GM15510 (cell line): ENCODE measurements around the gene PLXNC1.

Experiments
- POLR2A ChIP-seq: IDR thresholded peaks from 3 replicates; pipeline ENCODE4 v1.6.1; 2011; ENCODE audit warnings: borderline replicate concordance; ENCODE audit not compliant: insufficient read length; ENCODE audit errors: extremely low read depth

PLXNC1 gene

DNA sequence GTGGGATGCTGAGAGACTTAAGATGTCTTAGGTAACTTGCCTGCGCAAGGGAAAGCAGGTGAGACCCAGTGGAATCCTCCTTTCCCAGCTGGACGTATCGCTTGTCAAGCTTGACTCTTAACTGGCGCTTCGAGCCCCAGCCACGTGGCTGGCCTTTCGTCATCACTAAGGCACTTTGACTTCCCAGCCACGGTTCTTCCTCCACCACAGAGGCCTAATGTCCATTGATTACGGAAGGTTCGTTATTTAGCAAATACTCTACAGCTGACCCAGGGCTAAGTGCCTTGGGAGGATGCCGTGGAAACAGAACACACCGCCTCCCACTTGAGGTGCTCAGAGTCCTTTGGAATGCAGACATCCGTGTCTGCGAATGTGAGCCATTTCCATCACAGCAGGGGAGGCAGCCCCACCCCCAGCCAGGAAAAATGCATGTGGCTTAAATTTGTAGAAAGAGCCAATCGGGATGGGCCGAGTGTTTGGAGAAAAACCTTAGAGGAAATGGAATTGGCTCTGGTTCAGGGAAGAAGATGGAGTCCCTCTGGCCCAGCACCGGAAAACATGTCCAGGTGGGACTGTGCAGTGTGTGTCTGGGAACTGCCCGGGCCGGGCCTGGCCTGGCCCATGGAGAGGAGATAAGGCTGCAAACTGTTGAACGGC lies 115.7 kb downstream of the PLXNC1 start:
- no peak for TF ChIP-seq POLR2A

DNA sequence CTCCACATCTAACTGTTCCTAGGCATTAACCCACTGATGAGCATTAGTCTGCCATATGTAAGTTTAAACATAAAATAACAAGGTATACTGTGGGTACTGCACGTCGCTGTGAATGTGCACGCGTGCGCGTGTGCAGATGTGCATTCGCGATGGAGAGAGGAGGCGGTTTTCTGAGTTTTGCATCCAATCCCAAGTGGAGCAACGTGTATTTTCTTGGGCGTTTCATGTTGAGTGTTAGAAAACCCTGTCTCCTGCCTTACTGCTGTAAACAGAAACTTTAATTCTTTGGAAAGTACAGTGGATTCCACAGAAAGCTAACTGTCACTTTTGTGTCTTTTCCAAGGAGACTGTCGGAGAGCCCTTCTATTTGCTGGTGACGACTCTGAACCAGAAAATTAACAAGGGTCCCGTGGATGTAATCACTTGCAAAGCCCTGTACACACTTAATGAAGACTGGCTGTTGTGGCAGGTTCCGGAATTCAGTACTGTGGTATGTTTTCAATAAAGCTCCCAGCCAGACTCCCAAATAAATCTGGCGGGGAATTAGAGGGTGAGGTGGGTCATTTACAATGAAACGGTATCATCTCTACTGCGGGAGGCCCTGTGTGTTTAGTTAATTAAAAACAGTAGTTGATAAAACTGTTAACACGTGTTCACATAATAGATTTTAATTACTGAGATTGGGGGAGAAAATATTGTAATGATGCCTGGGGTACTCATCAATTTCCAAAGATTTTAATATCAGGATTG lies 116.5 kb downstream of the PLXNC1 start:
- no peak for TF ChIP-seq POLR2A

DNA sequence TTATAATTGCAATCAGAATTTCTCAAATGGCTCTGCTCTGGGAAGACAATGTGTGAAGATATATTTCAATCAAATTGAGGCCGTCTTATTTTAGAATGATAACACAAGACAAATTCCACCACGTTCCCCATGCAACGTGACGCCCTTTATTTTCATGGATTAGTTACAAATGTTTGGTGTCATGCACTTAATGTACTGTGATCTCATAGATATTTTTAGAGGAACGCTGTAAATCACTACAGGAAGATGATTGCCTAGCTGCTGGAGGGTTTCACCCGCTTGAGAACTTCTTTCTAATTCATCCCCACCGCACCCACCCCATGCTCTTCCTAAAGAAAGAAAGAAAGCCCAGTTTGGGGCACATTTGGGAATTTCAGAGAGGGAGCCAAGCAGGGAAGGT lies 117.2 kb downstream of the PLXNC1 start:
- no peak for TF ChIP-seq POLR2A

DNA sequence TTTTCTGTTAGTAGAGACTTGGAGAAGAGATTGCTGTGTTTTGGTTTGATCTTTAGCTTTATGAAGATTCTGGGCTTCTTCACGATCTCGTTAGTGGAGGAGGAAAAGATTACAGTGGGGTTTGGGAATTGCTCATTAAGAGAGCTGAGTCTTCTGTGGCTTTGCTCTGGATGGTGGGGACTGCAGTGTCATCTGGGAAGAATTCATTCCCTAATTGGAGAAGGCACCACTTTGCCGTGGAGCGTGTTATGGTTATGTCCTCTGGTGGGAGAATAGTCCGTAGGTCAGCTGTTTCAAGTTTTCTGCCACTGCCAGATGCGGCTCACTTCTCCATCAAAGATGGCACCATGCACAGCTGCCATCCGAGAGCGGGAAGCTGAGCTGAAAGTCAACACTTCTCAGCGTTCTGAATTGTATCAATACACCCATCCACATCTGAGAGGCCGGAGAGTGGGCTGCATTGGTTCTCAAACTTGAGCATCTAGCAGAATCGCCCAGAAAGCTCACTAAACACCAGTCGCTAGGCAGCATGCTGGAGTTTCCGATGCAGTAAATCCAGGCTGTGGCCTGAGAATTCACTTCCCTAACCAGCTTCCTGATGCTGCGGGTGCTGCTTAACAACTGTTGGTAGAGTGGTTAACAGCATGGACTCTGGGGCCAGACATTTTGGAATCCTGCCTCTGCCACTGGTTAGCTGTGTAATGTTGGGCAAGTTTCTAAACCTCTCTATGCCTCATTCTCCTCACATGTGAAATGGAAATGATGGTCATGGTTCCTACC lies 117.8 kb downstream of the PLXNC1 start:
- TF ChIP-seq POLR2A, result no peak

DNA sequence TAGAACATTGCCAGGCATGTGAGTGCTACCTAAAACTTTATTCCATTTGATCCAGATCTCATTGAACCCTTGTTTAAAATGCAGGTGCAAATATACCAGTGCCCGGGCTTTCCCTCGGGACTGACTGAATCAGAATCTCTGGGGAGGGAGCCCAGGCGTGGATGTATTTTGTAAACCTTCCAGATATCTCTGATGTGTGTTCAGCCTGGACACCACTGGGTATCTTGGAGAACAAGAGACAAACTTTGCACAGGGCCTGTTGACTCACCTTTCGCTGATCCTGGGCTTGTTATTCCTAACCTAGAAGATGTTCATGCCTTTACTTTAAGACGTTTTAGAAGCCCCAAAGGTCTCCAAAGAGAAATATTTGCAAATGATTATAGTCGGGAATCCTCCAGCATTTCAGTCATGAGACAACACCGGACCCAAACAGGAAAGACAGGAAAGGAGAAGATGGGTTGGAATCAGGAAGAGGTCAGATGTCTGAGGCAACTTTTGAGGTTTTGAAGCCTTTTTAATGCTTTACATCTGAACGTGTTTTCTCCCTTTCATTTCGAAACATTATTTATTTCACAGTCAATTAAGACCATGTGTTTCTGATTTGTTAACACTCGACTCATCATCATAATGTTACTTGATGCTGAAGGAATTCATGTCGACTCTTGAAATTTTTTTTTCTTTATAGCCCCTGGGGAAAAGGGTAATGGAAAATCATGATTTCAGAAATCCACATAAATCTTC lies 118.6 kb downstream of the PLXNC1 start:
- no peak for TF ChIP-seq POLR2A

DNA sequence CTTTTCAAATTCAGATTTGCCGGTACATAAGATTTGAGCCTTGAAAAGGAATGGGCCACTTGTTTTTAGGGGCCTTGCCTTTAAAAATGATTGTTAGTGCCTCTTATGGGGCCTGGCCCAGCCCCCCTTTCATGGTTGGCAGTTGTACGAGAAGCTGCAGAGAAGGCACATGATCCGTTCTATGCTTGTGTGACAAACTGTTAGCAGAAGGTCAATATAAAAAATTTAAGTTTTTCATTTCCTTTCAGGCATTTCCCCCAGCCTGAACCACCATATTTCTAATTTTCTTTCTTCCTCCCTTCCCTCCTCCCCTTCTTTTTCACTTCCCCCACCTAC lies 119.1 kb downstream of the PLXNC1 start:
- no peak for TF ChIP-seq POLR2A

DNA sequence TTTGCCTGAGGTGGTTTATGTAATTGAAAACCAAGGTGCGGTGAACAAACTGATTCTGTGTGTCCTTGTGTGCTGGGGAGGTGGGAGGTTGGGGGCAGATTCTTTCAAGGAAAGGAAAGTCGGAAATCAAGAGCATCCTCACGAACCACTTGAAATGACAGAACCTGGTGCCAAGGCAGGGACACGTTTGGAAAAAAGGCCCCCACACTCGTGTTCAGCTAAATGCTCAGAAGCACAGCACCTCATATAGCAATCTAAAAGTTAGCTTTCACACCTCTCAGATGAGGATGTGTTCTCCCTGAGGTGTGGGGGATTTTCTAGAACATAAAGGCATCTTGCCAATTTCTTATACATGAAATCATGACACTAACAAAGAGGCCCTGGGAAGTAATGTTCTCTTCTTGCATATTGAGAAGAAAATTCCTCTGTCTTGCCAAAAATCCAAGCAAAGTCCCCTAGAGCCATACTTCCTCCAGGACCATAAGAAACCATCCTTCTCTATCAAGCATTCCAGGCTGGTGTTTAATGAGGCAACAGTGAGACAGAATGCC lies 119.6 kb downstream of the PLXNC1 start:
- TF ChIP-seq POLR2A, result no peak

DNA sequence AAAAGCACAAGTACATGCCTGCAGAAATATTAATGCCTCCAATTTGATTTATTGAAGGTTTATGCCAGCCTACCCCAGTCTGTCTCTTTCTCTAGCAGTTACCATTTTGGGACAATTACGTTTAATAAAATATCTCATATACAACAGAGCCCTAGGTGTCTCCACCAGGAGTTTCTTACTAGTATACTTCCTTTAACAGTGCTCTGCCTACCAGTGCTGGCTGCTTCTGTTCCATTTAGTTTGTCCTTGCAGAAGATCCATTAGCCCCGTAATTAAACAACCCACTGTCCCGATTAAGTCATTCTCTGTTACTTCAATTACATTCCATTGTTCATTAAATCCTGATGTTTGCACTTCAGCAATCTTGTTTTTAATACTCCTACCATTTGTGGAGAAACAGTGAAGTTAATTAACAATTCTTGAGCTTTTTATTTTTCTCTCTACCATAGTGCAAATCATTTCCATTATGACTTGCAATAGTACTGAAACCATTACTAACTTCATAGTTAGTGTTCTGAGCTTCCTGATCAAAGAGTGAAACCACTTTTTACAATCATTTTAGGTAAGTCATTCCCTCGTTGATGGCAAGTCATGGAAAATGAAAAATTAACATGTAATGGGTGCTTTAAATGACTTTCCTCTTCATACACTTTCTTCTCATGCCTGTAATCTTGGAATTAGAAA lies 121.1 kb downstream of the PLXNC1 start:
- no peak for TF ChIP-seq POLR2A

DNA sequence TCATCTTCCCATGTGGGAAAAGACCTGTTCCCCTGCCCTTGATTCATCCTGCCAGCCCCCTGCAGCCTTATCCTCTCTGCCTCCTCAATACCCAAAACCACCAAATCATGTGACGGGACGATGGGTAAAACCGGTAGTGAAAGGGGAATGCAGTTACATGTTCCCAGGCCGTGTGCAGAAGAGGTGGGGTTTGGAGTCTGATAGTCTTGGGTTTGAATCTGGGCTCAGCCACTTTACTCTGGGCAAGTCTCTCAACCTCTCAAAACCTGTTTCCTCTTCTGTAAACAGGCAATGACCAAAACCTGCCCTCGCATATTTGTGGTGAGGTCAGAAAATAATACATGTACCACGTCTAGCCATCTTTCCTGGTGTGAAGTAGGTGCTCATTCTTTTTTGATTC lies 123.0 kb downstream of the PLXNC1 start:
- TF ChIP-seq POLR2A, result no peak

DNA sequence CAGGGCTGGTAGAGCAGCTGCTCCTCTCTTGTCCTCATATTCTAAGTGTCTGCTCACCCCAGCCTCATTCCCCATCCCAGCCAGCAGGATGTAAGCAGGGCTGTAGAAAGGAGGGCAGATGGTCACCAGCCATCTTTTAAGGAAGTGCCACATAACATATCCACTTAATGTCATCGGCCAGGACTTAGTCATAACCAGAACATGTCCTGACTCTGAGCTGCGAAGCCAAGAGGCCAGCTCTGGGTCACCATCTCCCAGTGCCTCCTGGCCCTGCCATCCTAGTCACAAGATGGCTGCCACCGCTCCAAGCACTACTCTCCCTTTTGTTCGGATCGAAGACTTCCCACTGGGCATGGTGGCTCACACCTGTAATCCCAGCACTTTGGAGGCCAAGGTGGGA lies 123.9 kb downstream of the PLXNC1 start:
- TF ChIP-seq POLR2A, result no peak

DNA sequence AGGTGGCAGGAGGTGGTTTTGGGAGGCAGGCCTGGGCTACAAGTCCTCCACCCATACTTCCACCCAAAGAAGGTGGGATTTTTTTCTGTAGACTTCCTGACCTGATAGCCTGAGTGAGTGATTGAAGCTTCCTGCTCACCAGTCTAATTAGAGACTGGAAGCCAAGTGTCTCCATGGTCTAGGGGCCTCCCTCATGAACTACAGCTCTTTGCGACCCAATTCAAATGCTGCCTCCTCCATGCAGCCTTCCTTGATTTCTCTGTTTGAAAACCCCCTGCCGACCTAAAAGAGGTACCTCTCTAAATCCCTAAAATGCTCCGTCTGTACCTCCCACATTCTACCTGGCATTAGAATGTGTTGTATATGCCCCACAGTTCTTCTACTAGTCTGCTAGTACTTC lies 124.9 kb downstream of the PLXNC1 start:
- TF ChIP-seq POLR2A, result no peak

DNA sequence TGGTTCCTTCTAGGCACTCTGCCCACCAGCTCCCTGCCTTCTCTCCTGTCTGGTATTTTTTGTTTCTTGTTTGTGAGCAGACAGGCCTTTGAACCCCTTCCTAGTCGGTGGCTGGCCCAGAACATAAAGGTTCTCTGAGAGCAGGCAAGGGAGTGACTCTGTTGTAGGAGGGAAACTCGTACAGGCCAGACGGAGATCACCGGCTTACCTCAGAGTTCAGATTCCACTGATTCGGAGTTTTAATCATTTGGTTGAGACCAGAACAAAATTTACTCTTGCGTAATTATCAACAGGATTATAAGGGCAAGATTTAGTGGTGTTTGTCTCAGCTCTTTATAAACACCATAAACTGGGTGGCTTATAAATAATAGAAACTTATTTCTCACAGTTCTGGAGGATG lies 128.3 kb downstream of the PLXNC1 start:
- no peak for TF ChIP-seq POLR2A

DNA sequence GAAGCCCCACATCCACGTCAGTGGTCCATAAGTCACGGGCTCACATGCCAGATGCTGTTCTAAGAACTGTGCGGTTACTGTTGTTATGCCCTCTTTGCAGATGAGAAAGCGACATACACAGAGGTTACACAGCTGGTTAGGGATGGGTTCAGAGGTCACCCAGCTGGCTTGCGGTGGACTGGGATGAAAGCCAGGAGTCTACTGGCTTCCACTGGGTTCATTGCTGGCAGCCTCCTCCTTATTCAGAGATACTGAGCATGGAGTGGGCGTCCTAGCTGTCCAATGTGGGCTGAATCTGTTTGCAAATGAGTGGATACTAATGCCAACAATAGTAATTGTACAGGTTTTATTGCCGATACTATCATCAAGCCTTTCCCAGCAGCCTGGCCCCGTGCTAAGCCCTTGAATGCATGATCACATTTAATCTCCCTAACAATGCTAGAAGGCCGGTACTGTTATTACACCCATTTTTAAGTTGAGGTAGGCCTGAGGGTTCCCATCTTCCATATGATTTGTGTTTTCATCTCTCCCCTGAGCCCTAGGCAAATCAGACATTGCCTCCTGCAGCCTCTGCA lies 129.1 kb downstream of the PLXNC1 start:
- no peak for TF ChIP-seq POLR2A

DNA sequence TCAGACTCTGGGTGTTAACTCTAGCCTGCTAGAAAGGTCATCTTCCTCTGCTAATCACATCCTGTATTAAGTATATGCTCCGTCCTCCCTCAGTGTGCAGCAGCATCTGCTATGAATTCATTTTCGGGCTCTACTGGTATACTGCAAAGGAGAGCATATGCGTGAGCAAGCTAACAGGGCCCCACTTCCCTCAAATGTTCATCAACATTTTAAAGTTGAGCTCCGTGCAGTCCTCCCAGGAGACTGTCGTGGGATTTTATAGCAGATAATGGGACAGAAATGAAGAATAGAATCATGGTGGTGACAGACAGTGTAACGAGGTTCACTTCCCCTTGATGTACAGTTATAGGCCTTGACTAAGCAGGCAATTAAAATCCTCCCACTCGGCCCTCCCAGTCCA lies 131.7 kb downstream of the PLXNC1 start:
- no peak for TF ChIP-seq POLR2A

DNA sequence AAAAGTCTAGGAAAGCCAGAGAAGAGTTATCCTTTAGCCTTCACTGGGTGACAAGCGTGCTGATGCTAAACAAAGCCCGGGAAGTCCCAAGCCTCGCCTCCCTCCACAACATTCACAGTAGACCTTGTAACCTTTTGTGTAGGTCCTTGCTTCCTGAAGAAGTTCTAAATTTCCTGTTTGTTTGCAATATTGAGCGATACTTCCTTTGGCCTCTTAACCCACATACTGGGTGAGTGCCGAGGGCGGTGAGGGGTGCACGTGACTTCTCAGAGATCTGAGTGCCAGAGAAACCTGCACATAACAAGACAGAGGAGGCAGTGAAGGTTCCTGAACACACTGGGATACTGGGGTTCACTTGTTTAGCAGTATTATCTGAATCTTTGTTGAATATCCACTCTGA lies 134.3 kb downstream of the PLXNC1 start:
- no peak for TF ChIP-seq POLR2A

DNA sequence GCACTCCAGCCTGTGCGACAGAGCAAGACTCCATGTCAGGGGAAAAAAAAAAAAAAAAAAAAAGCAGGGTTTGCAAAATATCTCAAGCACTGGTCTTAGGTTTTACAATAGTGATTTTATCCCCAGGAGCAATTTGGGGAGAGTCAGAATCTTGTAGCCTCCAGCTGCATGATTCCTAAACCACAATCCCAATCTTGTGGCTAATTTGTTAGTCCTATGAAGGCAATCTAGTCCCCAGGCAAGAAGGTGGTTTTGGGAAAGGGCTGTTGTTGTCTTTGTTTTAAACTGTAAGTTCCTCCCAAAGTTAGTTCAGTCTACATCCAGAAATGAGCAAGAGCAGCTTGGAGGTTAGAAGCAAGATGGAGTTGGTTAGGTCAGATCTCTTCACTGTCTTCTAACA lies 135.7 kb downstream of the PLXNC1 start:
- TF ChIP-seq POLR2A, result no peak
